HG03575 (cell line): ENCODE results near the gene SLC25A2.
"Not testable (repeated sequence)": the region's sequence is repeated elsewhere in the genome, so short reads cannot be mapped to it uniquely, and the experiment has no call there.

Experiments used
- ATAC-seq: cut with Tn5 transposase; IDR thresholded peaks from one replicate; pipeline ENCODE4 v1.9.1; 2021; ENCODE audit not compliant: unreplicated experiment, insufficient number of reproducible peaks, low FRiP score; ENCODE audit errors: extremely low read depth

The SLC25A2 gene

DNA sequence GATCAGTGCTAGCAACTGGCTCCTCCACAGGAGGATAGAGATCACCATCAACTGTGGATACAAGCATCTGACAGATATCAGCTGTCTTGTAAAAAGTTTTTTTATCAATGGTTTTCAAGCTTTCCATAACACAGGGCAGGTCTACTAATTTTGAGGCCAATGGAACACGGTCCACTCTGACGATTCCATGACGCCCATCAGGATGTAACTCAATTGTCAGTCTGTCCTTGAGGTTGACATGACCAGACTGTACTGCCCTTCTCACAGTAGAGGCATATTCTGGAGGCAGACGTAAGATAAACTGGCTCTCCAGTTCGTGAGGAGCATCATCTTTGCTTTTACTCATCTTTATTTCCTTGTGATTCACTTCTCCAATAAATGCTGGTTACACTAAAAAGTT lies 15.8 kb upstream of the SLC25A2 start:
- no peak for ATAC-seq

DNA sequence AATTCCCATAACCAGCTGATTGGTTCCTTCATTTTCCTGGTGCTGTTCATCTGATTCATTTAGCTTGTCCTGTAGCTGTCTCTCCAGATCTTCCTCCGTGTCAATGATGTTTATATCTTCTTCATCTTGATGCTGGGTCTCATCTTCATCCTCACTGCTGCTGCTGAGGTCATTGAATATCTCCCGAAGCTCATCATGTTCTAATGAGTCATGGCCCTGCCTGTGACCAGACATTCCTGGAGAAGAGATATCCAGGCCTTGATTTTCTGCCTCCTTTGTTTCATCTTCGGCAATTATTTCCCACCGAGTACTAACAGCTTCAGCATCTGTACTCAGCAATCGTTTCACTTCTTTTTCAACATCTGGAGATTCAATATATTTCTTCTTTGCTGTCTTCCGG lies 15.4 kb upstream of the SLC25A2 start:
- ATAC-seq = no peak

DNA sequence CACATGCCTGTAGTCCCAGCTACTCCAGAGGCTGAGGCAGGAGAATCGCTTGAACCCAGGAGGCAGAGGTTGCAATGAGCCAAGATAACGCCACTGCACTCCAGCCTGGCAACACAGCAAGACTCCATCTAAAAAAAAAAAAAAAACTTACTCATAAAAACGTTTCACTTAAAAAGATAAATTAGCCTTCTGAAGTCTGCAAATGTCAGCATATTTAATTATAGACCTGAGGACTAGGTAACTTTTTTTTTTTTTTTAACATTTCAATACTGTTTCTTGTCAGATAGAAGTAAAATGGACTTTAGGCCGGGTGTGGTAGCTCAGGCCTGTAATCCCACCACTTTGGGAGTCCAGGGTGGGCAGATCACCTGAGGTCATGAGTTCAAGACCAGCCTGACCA lies 13.1 kb upstream of the SLC25A2 start:
- ATAC-seq = not testable (repeated sequence)

DNA sequence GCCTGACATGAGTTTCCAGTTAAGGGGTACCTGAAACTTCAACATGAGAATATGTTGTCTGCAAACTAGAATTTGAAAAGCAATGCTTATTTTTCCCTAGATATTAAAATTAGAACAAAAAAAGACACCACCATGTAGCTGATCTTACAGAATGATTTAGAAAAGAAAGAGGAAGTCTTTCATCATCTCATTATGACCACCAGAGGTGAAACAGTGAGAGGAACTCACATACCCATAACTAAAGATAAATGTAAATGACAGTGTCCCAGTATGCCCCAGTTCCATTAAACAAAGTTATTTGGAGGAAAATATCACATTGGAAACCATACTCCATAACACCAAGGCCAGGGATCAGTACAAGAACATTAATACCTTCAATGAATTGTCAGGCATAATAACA lies 9.9 kb upstream of the SLC25A2 start:
- ATAC-seq = no peak

DNA sequence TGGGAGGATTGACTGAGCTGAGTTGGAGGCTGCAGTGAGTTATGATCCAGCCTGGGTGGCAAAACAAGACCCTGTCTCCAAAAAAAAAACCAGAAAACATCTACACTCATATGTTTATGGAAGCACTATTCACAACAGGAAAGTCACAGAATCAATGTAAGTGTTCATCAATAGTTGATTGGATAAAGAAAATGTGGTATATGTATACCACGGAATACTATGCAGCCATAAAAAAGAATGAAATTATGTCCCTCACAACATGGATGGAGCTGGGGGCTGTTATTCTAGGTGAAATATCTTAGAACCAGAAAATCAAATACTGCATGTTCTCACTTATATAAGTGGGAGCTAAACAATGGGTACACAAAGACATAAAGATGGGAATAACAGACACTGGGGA lies 2.8 kb upstream of the SLC25A2 start:
- no peak for ATAC-seq

DNA sequence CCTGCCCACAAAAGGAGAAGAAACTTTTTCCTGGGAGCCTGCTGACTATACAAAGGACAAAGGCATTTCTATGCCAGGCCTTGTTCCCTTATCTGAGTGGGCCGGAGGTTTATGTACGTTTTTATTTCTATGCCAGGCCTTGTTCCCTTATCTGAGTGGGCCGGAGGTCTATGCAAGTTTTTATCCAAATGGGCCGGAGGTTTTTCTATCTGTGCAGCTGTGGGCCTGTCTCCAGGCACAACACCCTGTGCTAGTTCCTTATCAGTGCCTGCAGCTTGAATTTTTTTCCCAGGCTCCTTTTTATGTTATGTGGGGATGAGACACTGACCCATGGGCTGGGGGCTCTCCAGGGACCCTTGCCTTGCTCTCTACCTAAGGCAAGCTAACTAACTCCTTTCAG lies 5.5 kb downstream of the SLC25A2 start:
- ATAC-seq = no peak

DNA sequence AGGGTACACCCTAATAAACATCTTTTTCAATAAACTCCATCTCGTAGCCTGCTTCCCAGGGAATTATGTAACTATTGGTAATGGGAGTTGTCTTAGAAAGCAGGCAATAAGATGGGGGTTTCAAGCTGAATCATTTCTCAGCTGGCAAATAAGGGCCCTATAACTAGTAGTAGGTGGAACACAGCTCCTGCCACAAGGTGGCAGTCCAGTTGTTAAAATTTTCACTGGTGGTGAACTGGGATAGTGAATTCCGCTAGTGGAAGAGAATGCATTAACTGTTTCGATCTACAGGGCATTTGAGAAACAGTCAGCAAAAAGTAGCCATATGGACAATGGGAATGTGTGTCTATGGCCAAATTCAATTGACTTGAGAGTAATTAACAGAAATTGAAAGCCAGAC lies 30.9 kb downstream of the SLC25A2 start:
- ATAC-seq = no peak

DNA sequence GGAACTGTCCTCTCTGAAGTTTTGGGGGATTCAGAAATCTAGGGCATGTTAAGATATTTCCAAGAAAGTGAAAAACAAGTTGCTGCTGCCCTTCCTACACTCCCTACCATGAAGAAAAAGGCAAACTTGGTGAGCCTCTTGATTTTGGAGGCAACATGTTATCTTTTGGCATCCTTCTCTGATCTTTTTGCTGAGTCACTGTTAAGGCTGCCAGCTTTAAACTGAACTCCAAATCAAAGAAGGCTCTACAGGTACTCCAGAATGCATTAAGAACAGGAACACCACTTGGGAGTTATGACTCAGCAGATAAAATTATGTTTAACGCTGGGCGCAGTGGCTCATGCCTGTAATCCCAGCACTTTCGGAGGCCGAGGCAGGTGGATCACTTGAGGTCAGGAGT lies 34.7 kb downstream of the SLC25A2 start:
- no peak for ATAC-seq

DNA sequence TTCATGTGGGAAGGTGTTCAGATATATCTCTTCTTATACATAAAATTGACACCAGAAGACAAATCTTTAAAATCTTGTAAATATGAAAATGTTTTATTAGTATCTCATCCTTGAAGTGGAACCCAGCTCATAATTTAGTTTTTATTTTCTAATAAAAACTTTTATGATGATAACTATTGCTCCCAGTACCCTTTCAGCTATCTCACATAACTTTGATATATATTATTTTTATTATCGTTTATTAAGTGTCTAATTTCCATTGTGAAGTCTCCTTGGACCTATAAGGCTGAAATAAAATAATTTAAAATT lies 42.7 kb downstream of the SLC25A2 start:
- ATAC-seq = no peak

DNA sequence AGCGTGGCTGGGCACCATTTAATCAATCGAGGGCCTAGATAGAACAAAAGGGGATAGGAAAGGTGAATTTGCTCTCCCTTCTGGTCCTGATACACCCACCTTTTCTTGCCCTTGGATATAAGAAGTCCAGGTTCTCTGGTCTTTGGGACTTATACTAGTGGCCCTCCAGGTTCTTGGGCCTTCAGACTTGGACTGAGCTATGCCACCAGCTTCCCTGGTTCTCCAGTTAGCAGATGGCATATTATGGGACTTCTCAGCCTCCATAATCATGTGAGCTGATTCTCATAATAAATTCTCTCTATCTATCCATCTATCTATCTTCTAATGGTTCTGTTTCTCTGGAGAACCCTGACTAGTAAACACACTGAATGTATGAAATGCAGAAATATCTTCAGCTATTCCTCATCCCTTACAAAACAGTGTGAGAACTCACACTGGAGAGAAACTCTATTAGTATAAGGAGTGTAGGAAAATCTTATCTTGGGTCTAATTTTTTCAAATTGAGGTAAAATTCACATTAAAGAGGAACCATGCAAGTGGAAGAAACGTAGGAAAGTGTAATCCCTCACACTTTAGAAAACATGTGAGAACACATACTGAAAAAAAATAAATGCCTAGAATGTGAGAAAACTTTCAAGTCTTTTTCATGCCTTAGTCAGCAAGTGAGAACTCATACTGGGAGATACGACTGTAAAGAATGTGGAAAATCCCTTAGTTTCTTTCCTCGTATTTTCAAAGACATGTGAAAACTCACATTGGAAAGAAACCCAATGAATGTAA lies 43.2 kb downstream of the SLC25A2 start:
- no peak for ATAC-seq

DNA sequence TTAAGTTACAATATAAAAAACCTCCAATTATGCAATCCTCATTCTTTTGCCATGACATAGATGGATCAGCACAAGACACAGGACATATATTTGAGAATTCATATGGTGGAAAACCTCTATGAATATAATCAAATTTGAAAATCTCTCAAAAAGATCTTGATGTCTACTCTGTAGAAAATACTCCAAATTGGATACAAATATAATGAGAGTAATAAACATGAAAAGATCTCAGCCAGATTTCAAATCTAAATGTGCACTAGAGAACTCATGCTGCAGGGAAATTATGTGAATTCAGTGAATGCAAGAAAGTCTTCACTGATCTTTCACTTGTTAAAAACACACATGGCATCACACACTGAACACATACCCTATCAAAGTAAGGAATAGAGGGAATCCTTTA lies 44.9 kb downstream of the SLC25A2 start:
- no peak for ATAC-seq

DNA sequence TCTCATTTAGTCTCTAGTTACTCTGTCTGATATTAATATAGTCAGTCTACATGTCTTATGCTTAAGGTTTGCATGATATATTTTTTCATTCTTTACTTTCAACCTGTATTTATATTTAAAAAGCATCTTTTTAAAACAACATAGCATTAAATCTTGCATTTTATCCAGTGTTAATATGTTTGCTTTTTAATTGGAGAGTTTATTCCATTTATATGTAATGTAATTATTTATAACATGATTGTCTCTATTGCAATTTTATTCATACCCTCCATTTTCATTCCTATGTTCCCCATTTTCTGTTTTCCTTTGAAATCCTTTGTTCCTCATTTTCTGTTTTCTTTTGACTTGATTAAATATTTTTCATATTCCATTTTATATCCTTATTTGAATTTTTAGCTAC lies 45.4 kb downstream of the SLC25A2 start:
- no peak for ATAC-seq
